Thyroid gland (tissue), 4 donors: ENCODE measurements around the gene OR9Q2.

ENCODE experiments used
- CTCF ChIP-seq, 6 experiments: fragments of 200-600 bp in 3 of 6; fragments of 450-650 bp in 3 of 6; sonication (generic) in 3 of 6; IDR thresholded peaks; one replicate each; pipeline ENCODE4 v1.5.1; 2016 to 2019; ENCODE audit warnings: antibody characterized with exemption in 6 of 6, mild to moderate bottlenecking in 2 of 6, inconsistent platforms in 1 of 6, moderate library complexity in 1 of 6
- POLR2A ChIP-seq, 2 donors: fragments of 450-650 bp; IDR thresholded peaks; one replicate each; pipeline ENCODE4 v1.6.1; 2017; ENCODE audit warnings: antibody characterized with exemption in 2 of 2, mild to moderate bottlenecking in 2 of 2, moderate library complexity in 1 of 2

- TF ChIP-seq CTCF (IDR thresholded peaks at IDR 0.05) (no peak), POLR2A (IDR thresholded peaks at IDR 0.05) (no peak)
Measured at GRCh38 chr11:58222721-58223120, 33.9 kb downstream of the OR9Q2 start.
